Transverse colon (tissue), 4 donors: ENCODE data around the gene MX2. TPM values are rescaled to one million over a fixed set of nuclear protein-coding genes. Genes with fewer than 3 reads are reported as not detected.

Experiments used
- DNase-seq: peaks from one replicate; pipeline ENCODE4 v3.0.0-alpha.2; 2019
- H3K27ac ChIP-seq, 4 donors: fragments of 200-600 bp; sonication (generic); 2 replicates each; pipeline ENCODE4 v1.5.1; 2016 to 2018; ENCODE audit warnings: inconsistent platforms in 4 of 4
- H3K27me3 ChIP-seq: fragments of 200-600 bp; sonication (generic); 2 replicates; pipeline ENCODE4 v1.5.1; 2017; ENCODE audit warnings: inconsistent platforms
- H3K36me3 ChIP-seq, 4 donors: fragments of 200-600 bp; sonication (generic); 2 replicates each; pipeline ENCODE4 v1.5.1; 2017 to 2019; ENCODE audit warnings: inconsistent platforms in 4 of 4
- H3K4me1 ChIP-seq, 4 donors: fragments of 200-600 bp; sonication (generic); 2 replicates each; pipeline ENCODE4 v1.5.1; 2017 to 2020; ENCODE audit warnings: inconsistent platforms in 4 of 4
- H3K4me3 ChIP-seq, 4 donors: fragments of 200-600 bp; sonication (generic); 1 replicate in 1 of 4; 2 replicates in 3 of 4; pipeline versions ENCODE4 v1.5.1 to v1.6.1; 2017 to 2019; ENCODE audit warnings: inconsistent platforms in 4 of 4
- H3K9me3 ChIP-seq, 2 donors: fragments of 200-600 bp; sonication (generic); 2 replicates each; pipeline ENCODE4 v1.5.1; 2017 to 2019; ENCODE audit warnings: inconsistent platforms in 2 of 2
- EP300 ChIP-seq: sonication (generic); formaldehyde crosslinking; IDR thresholded peaks from one replicate; pipeline ENCODE4 v1.6.1; 2017; ENCODE audit warnings: antibody characterized with exemption, low read depth
- POLR2A ChIP-seq: fragments of 450-650 bp; IDR thresholded peaks from one replicate; pipeline ENCODE4 v1.6.1; 2016; ENCODE audit warnings: antibody characterized with exemption, mild to moderate bottlenecking, moderate library complexity
- POLR2AphosphoS5 ChIP-seq, 3 donors: sonication (generic); formaldehyde crosslinking; IDR thresholded peaks; one replicate each; pipeline ENCODE4 v1.6.1; 2016; ENCODE audit warnings: antibody characterized with exemption in 3 of 3
- WGBS, 2 donors: methylation state at CpG; one replicate each; pipeline ENCODE4 v1.1.5; 2018; ENCODE audit warnings: low coverage in 1 of 2; 5-methylcytosine and 5-hydroxymethylcytosine counted together
- in situ Hi-C, 4 donors: fragments of 200-750 bp; cut with MboI; loops; one replicate each; pipeline versions ENCODE4 v1.15.0 to v1.15.1; 2017; ENCODE audit warnings: low sequenced_read_pairs in 3 of 4, low pct_ligation_motif_present in 1 of 4, low pct_unique_long_range_greater_than_20kb in 1 of 4
- intact Hi-C: fragments of 100-400 bp; cut with DNase I; formaldehyde crosslinking; loops from one replicate; pipeline ENCODE4 v1.15.1; 2023; ENCODE audit warnings: low total_unique reads
- total RNA-seq, 4 donors: library from RNA; depleted of rRNA; stranded (reverse); fragments of >200 nt; gene quantifications; one replicate each; pipeline ENCODE4 v1.1.0, GENCODE V29; 2016
- TF ChIP-seq, protein P1 (sequence below), 5 experiments: fragments of 200-600 bp in 3 of 5; fragments of 450-650 bp in 2 of 5; sonication (generic) in 3 of 5; IDR thresholded peaks; 1 replicate in 2 of 5; 2 replicates in 3 of 5; pipeline ENCODE4 v1.5.1; 2016 to 2017; ENCODE audit warnings: antibody characterized with exemption in 5 of 5, inconsistent platforms in 3 of 5, mild to moderate bottlenecking in 2 of 5, moderate library complexity in 1 of 5

The MX2 gene
- total RNA-seq, 4 donors from 2014 or later: 3.4 to 16.9 (median 4.1) TPM

- no peak for DNase-seq
- Histone ChIP-seq H3K27me3 (no peaks in the 10 kb centered on the region), H3K9me3 (no peaks in the 10 kb centered on the region), H3K4me3 (no peak overlapping the region), H3K4me1 (peaks cover 0 to 4% (median 0%) of the 10 kb centered on the region in 4 donors), H3K36me3 (no peaks in the 10 kb centered on the region), H3K27ac (no peak overlapping the region)
- intact Hi-C loops: no loop called here
- WGBS, 2 donors: 90 to 100% methylated on average over 1 to 8 of the region's 8 CpGs
- TF ChIP-seq POLR2AphosphoS5 (IDR thresholded peaks at IDR 0.05) (no peak), POLR2A (no peak)
- TF ChIP-seq, protein P1, sequence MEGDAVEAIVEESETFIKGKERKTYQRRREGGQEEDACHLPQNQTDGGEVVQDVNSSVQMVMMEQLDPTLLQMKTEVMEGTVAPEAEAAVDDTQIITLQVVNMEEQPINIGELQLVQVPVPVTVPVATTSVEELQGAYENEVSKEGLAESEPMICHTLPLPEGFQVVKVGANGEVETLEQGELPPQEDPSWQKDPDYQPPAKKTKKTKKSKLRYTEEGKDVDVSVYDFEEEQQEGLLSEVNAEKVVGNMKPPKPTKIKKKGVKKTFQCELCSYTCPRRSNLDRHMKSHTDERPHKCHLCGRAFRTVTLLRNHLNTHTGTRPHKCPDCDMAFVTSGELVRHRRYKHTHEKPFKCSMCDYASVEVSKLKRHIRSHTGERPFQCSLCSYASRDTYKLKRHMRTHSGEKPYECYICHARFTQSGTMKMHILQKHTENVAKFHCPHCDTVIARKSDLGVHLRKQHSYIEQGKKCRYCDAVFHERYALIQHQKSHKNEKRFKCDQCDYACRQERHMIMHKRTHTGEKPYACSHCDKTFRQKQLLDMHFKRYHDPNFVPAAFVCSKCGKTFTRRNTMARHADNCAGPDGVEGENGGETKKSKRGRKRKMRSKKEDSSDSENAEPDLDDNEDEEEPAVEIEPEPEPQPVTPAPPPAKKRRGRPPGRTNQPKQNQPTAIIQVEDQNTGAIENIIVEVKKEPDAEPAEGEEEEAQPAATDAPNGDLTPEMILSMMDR (IDR thresholded peaks at IDR 0.05): no peak
- in situ Hi-C loops: no loop called here
Observed at GRCh38 chr21:41393876-41394465, 32.1 kb downstream of the MX2 start.

GRCh38 chr21:41396558-41397075, 34.8 kb downstream of the MX2 start:
- Histone ChIP-seq H3K4me3 (no peak overlapping the region), H3K4me1 (peaks cover 0 to 4% (median 0%) of the 10 kb centered on the region in 4 donors), H3K27ac (peak overlapping the region in 1 of 4 donors; percentile 18), H3K9me3 (no peaks in the 10 kb centered on the region), H3K27me3 (no peaks in the 10 kb centered on the region), H3K36me3 (no peaks in the 10 kb centered on the region)
- 60% methylated on average over 7 of the region's 7 CpGs; no CpG with 5 or more reads in 1 of the 2 donors for WGBS, 2 donors
- peak; percentile 45 for DNase-seq
- in situ Hi-C loops (no loop called here), intact Hi-C loops (no loop called here)
- TF ChIP-seq, protein P1 (IDR thresholded peaks at IDR 0.05): no peak
- TF ChIP-seq EP300: no peak
- no peak for TF ChIP-seq POLR2A
- no peak for TF ChIP-seq POLR2AphosphoS5 (IDR thresholded peaks at IDR 0.05)

DNA sequence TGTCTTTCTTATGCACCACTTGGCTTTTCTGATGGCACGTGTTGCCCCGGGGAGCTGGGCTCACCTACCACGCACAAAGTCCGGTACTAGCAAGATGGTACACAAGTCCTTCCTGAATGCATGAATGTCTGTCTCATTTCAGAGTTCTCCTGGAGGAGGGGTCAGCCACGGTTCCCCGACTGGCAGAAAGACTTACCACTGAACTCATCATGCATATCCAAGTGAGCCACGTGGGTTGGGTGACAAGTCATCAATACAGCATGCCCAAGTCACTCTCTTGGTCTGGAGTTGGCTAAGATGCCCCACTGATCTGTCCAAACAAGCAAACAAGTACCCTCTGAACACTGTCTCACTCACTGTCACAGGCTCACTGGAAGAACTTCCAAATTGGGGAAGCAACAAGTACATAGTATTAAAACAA, 35.7 kb downstream of the MX2 start:
- TF ChIP-seq, protein P1 (IDR thresholded peaks at IDR 0.05): no peak
- TF ChIP-seq POLR2A (no peak), POLR2AphosphoS5 (IDR thresholded peaks at IDR 0.05) (no peak), EP300 (no peak)
- WGBS, 2 donors: 83% methylated on average over 7 of the region's 7 CpGs; no CpG with 5 or more reads in 1 of the 2 donors
- no peak for DNase-seq
- no peaks in the 10 kb centered on the region for H3K27me3 ChIP-seq
- H3K4me1 ChIP-seq: peaks cover 0 to 4% (median 0%) of the 10 kb centered on the region in 4 donors
- intact Hi-C loops (no loop called here), in situ Hi-C loops (no loop called here)
- no peak overlapping the region for H3K4me3 ChIP-seq
- H3K27ac ChIP-seq: peak overlapping the region in 1 of 4 donors; percentile 18
- H3K36me3 ChIP-seq: no peaks in the 10 kb centered on the region
- H3K9me3 ChIP-seq: no peaks in the 10 kb centered on the region

GRCh38 chr21:41398251-41398650, 36.4 kb downstream of the MX2 start:
- WGBS, 2 donors: 91 to 95% methylated on average over 4 of the region's 4 CpGs
- Histone ChIP-seq H3K36me3 (no peaks in the 10 kb centered on the region), H3K4me1 (peaks cover 0 to 4% (median 0%) of the 10 kb centered on the region in 4 donors), H3K4me3 (no peak overlapping the region), H3K27me3 (no peaks in the 10 kb centered on the region), H3K27ac (no peak overlapping the region), H3K9me3 (no peaks in the 10 kb centered on the region)
- TF ChIP-seq, protein P1 (IDR thresholded peaks at IDR 0.05): no peak
- TF ChIP-seq POLR2AphosphoS5 (IDR thresholded peaks at IDR 0.05) (no peak), POLR2A (no peak), EP300 (no peak)
- in situ Hi-C loops: no loop called here
- intact Hi-C loops: no loop called here
- no peak for DNase-seq
